Retinal pigment epithelial cell (primary cell): ENCODE results near the gene LMAN2.
"Not testable (repeated sequence)": the region's sequence is repeated elsewhere in the genome, so short reads cannot be mapped to it uniquely, and the experiment has no call there.

ENCODE experiments used
- DNase-seq: peaks from one replicate; pipeline ENCODE4 v3.0.0-alpha.2; 2010; ENCODE audit warnings: low read depth
- H3K4me3 ChIP-seq: 2 replicates; pipeline ENCODE4 v1.5.1; 2011; ENCODE audit warnings: mild to moderate bottlenecking, low read length, control low read depth, moderate library complexity
- TF ChIP-seq, protein P1 (sequence below): conservative IDR thresholded peaks from 2 replicates; pipeline ENCODE4 v1.5.1; 2011; ENCODE audit warnings: low read depth, low read length, control low read depth, inconsistent platforms

Gene LMAN2

DNA sequence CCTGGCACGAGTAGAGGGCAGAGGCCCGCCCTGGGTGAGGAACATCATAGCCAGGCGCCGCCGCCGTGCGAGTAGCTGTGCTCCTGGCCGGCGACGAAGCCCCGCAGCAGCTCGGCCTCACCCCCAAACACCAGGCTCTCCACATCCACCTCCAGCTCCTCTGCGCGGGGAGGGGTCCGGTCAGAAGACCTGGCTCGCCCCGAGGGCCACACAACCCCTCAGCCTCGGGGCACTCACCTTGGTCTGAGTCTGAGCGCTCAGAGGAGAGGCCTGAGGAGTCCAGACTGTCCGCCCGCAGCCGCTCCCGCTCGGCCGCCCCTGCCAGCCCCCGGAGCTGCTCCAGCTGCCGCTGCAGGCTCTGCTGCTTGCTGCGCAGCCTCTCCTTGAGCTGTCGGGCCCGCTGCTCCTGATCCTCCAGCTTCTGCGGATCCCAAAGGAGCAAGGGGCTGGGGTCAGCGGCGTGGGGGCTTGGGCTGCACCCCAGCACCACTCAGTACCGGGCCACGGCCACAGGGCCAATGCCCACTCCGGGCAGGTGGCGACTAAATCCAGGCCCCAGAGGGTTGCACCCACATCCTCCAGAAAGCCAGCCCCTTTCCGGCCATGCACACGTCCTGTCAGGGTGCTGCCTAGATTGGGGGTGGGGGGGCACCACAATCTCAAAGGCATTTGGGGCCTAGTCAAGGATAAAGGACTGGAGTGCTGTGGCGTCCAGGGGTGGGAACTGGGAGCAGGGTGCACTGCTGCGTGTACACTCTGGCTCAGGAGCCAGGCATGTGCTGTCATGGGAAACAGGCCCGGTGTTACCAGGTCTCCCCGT is 43.7 kb downstream of the LMAN2 start:
- no peak for DNase-seq
- no peak overlapping the region for H3K4me3 ChIP-seq
- TF ChIP-seq, protein P1, sequence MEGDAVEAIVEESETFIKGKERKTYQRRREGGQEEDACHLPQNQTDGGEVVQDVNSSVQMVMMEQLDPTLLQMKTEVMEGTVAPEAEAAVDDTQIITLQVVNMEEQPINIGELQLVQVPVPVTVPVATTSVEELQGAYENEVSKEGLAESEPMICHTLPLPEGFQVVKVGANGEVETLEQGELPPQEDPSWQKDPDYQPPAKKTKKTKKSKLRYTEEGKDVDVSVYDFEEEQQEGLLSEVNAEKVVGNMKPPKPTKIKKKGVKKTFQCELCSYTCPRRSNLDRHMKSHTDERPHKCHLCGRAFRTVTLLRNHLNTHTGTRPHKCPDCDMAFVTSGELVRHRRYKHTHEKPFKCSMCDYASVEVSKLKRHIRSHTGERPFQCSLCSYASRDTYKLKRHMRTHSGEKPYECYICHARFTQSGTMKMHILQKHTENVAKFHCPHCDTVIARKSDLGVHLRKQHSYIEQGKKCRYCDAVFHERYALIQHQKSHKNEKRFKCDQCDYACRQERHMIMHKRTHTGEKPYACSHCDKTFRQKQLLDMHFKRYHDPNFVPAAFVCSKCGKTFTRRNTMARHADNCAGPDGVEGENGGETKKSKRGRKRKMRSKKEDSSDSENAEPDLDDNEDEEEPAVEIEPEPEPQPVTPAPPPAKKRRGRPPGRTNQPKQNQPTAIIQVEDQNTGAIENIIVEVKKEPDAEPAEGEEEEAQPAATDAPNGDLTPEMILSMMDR = no peak

DNA sequence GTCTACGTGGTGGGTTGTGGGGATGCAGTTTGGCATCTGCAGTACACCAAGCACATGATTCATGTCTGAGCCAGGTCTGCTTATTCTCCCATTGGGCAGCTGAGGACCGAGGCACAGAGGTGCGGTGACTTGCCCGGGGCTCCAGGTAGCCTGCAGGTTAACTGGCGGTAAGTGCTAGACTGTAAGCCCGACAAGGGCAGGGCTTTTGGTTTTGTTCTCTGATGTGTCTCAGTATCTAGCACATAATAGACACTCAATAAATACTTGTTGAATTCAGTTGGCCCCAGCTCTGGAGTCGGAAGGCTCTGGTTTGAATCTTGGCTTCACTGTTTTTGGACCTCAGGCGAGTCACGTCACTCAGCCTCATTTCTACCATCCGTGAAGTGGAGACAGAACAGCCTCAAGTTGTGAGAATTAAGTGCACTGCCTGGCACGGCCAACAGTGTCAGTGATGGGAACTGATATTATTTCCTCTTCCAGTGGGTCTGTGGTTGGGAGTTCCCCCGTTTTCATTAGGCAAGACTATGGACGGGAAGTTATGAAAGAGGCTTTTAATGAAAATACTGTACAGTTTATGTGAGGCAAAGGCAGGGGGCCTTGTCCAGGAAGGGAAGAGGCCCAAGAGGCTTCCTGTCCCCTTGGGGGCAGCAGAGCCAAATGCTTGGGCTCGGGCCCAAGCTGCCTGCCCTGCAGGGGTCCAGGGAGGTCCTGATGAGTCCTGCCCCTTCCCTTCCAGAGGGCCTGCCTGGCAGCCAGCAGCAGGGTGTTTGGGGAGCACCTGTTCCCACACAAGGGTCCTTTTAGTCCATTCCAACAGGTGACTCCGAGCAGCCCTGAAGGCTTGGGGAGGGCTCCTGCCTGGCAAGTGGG is 44.6 kb downstream of the LMAN2 start:
- no peak for DNase-seq
- no peak overlapping the region for H3K4me3 ChIP-seq
- TF ChIP-seq, protein P1 = no peak

DNA sequence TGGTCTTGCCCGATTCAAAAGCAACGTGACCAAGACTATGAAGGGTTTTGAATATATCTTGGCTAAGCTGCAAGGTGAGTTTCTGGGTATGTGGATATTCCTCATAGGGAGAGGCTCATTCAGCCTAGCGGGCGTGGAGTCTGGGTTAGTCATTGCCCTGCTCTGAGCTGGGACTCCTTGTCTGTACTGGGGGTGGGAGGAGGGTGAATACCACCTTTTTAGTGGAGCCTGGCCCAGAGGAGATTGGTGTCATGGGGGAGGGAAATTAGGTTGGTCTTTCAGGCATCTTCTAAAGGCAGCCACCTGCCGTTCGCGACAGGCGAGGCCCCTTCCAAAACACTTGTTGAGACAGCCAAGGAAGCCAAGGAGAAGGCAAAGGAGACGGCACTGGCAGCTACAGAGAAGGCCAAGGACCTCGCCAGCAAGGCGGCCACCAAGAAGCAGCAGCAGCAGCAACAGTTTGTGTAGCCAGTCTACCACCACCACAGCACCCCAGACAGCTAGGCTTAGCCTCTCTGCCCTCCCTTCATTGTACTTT is 45.3 kb downstream of the LMAN2 start:
- DNase-seq, H3K4me3 ChIP-seq: not testable (repeated sequence)

DNA sequence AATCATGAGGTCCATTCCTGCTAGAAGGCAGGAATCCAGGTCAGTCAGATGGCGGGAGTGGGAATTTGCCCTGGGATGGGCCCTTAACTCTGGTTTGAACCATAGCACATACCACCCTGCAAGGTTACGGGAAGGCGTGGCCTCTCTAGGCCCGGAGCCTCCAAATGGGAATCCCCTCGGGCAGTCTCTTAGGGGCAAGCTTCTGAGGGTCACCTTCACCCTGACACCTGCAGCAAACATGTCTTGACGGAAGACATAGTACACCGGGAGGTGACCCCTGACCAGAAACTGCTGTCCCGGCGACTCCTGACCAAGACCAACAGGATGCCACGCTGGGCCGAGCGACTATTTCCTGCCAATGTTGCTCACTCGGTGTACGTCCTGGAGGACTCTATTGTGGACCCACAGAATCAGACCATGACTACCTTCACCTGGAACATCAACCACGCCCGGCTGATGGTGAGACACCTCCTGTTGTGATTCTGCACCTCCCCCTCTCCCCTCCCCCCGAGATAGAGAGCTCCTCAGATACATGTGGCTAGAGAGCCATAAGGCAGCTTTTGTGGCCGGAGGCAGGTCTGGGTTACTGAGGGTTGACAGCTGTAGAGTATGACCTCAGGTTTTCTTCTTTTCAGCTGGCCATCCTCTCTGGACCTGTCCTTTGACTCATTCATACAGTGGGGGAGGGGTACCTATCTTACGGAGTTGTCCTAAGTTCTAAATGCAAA is 46.9 kb downstream of the LMAN2 start:
- peak overlapping the region; percentile 98 for H3K4me3 ChIP-seq
- TF ChIP-seq, protein P1 = no peak
- DNase-seq = no peak

DNA sequence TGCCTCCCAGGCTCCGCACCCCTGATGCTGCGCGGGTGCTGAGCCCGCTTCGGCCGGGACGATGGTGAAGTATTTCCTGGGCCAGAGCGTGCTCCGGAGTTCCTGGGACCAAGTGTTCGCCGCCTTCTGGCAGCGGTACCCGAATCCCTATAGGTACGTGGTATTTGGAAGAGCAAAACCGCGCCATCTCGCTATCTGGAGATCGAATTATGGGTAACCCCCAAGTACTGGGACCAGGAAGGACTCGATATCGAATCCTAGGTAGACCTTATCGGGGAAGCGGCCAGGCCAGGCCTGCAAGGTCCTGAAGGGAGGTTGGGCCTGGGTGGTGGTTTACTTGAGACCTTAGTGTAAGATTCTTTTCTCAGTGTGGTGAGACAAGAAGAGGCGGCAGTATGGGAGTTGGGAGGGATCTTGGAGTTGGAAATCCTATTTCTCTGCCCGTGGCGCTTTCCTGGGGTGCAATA is 47.5 kb downstream of the LMAN2 start:
- no peak for DNase-seq
- H3K4me3 ChIP-seq = peak overlapping the region; percentile 98
- TF ChIP-seq, protein P1 = no peak

DNA sequence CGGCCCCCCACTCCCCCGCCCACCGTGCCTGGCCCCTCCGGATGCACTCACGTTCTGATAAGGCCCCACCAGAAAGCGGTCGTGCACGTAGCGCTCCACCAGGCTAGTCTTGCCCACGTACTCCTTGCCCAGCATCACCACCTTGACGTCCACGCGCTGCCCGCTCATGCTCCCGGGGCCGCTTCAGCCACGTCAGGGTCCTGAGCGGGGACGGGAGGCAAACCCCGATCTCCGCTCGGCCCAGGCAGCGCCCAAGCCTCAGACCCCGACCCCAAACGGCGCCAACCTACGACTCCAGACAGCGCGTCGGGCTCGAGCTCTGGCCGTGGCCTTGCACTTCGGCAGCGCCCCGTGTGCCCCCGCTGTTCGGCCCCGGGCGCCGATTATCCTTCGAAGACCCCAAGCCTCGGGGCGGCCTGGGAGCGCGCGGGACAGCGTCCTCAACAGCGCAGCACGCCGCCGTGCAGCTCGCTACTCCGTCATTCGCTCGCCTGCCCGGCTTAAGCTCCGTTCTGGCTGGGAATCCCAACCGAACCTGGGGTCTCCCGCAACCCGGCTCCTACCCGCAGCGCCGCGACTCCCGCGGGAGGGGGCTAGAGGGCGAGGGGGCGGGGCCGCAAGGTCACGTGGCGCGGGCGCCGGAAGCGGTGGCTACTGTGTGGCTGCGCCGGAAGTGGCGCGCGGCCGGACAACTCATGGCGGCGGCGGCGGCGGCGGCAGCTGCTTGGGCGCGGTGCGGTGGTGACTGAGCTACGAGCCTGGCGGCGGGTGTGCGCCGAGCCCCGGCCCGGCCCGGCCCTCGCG is 48.1 kb downstream of the LMAN2 start, which contains the start of the genes PRELID1 and RAB24:
TSS of gene PRELID1 (plus strand) at position 679 of the 804 bp plus-strand sequence. CDS start 187 bp downstream, outside the sequence.
TSS of gene RAB24 (minus strand) at position 599 of the 804 bp plus-strand sequence. CDS start at position 168, 431 bp downstream.
- DNase-seq = peak; percentile 27
- TF ChIP-seq, protein P1 = no peak
- H3K4me3 ChIP-seq = peak within 1 kb of the TSS; percentile 98
